Activated CD4-positive, alpha-beta memory T cell treated with anti-CD3 and anti-CD28 coated beads, Interleukin-2, amount 10 ng/mL, durations not matched to agents 7 days and 5 days (primary cell): ENCODE data around the gene CDKL2. TPM values are rescaled to one million over a fixed set of nuclear protein-coding genes. Genes with fewer than 3 reads are reported as not detected.
"Not testable (repeated sequence)": the region's sequence is repeated elsewhere in the genome, so short reads cannot be mapped to it uniquely, and the experiment has no call there.

Source experiments
- CTCF ChIA-PET: fragments of 350-600 bp; sonication (Branson Sonifier 250); formaldehyde crosslinking; loops from one replicate; lab custom pipeline; 2021; ENCODE audit warnings: antibody characterized with exemption, inconsistent platforms; lab: Charles Lee
- POLR2A ChIA-PET: fragments of 350-600 bp; sonication (Branson Sonifier 250); formaldehyde crosslinking; loops from one replicate; lab custom pipeline; 2021; ENCODE audit warnings: antibody characterized with exemption; lab: Charles Lee
- DNase-seq: peaks from one replicate; pipeline ENCODE4 v3.0.0-alpha.2; 2020
- H3K27ac Mint-ChIP-seq: one replicate; pipeline ENCODE4 v1.8.0; 2021; ENCODE audit warnings: mild to moderate bottlenecking, mixed read lengths
- H3K27me3 Mint-ChIP-seq: one replicate; pipeline ENCODE4 v1.8.0; 2021; ENCODE audit warnings: mixed read lengths
- H3K36me3 Mint-ChIP-seq: one replicate; pipeline ENCODE4 v1.8.0; 2021; ENCODE audit warnings: low read depth, mixed read lengths
- H3K4me1 Mint-ChIP-seq: one replicate; pipeline ENCODE4 v1.8.0; 2021; ENCODE audit warnings: mixed read lengths
- H3K4me3 Mint-ChIP-seq: one replicate; pipeline ENCODE4 v1.8.0; 2021; ENCODE audit warnings: mild to moderate bottlenecking, mixed read lengths
- H3K9me3 Mint-ChIP-seq: one replicate; pipeline ENCODE4 v1.8.0; 2021; ENCODE audit warnings: mixed read lengths
- total RNA-seq, 2 experiments: library from RNA; stranded (reverse); gene quantifications; one replicate each; pipeline ENCODE4 v1.2.3, GENCODE V29; 2021

CDKL2 gene
- 1 to 10 TPM; 1.3 to 1.4 TPM for total RNA-seq

- H3K4me1 Mint-ChIP-seq, result peaks cover 18% of the 10 kb centered on the region
- ChIA-PET CTCF (interaction anchor here (1.9 kb wide), 1 partner anchor 94 kb away, joined by 10 read pairs; the partner anchor contains the start of gene USO1), POLR2A (interaction anchor here (0.9 to 2.7 kb wide), 7 partner anchors 8 to 131 kb away, joined by 3 to 15 read pairs (median 4); partner anchors contain the start of genes G3BP2 and USO1)
- no peaks in the 10 kb centered on the region for H3K27me3 Mint-ChIP-seq
- peak; percentile 92 for DNase-seq
- peak within 1 kb of the TSS; percentile 57 for H3K27ac Mint-ChIP-seq
- H3K9me3 Mint-ChIP-seq, result no peaks in the 10 kb centered on the region
- H3K4me3 Mint-ChIP-seq, result peak within 1 kb of the TSS; percentile 84
- H3K36me3 Mint-ChIP-seq, result no peaks in the 10 kb centered on the region
These were observed at the start of gene CDKL2 for GRCh38 chr4:75630174-75630936. CDKL2 (minus strand) TSS chr4:75630528; CDS start chr4:75625988, 4,540 bp downstream.

- CTCF ChIA-PET, result no interaction called here
- Mint-ChIP-seq H3K27ac (no peak overlapping the region), H3K4me1 (peaks cover 27% of the 10 kb centered on the region), H3K36me3 (no peaks in the 10 kb centered on the region), H3K4me3 (no peak overlapping the region), H3K9me3 (no peaks in the 10 kb centered on the region), H3K27me3 (no peaks in the 10 kb centered on the region)
- DNase-seq, result no peak
- POLR2A ChIA-PET, result interaction anchor here (2.0 kb wide), 1 partner anchor 45 kb away, joined by 4 read pairs; the partner anchor contains the start of gene USO1
These were observed 48.6 kb upstream of the CDKL2 start for GRCh38 chr4:75678965-75679364.

GRCh38 chr4:75678473-75678872 lies 48.1 kb upstream of the CDKL2 start:
- CTCF ChIA-PET, result no interaction called here
- POLR2A ChIA-PET, result interaction anchor here (2.0 kb wide), 1 partner anchor 45 kb away, joined by 4 read pairs; the partner anchor contains the start of gene USO1
- no peak for DNase-seq
- Mint-ChIP-seq H3K36me3 (no peaks in the 10 kb centered on the region), H3K27ac (no peak overlapping the region), H3K9me3 (no peaks in the 10 kb centered on the region), H3K27me3 (no peaks in the 10 kb centered on the region), H3K4me1 (peaks cover 26% of the 10 kb centered on the region), H3K4me3 (no peak overlapping the region)

GRCh38 chr4:75675004-75675531 lies 44.7 kb upstream of the CDKL2 start:
- Mint-ChIP-seq H3K36me3 (peaks cover 26% of the 10 kb centered on the region), H3K27ac (no peak overlapping the region), H3K9me3 (no peaks in the 10 kb centered on the region), H3K4me3 (no peak overlapping the region), H3K27me3 (no peaks in the 10 kb centered on the region), H3K4me1 (peaks cover 32% of the 10 kb centered on the region)
- ChIA-PET POLR2A (interaction anchor here (0.8 to 9.3 kb wide), 5 partner anchors 9 to 51 kb away, joined by 3 to 278 read pairs (median 15); partner anchors contain the start of genes CDKL2 and USO1), CTCF (interaction anchor here (3.1 kb wide), 1 partner anchor 49 kb away, joined by 11 read pairs; the partner anchor contains the start of gene USO1)
- no peak for DNase-seq

- H3K4me1 Mint-ChIP-seq, result peaks cover 41% of the 10 kb centered on the region
- H3K27ac Mint-ChIP-seq, result peak overlapping the region; percentile 99
- peaks cover 35% of the 10 kb centered on the region for H3K36me3 Mint-ChIP-seq
- peak overlapping the region; percentile 97 for H3K4me3 Mint-ChIP-seq
- H3K27me3 Mint-ChIP-seq, result no peaks in the 10 kb centered on the region
- POLR2A ChIA-PET, result interaction anchor here (0.7 to 9.3 kb wide), 15 partner anchors 9 to 317 kb away, joined by 3 to 278 read pairs (median 7); partner anchors contain the start of genes CDKL2, ODAPH, RCHY1 and SDAD1
- DNase-seq, result no peak
- CTCF ChIA-PET, result interaction anchor here (0.5 to 4.9 kb wide), 6 partner anchors 9 to 104 kb away, joined by 3 to 51 read pairs (median 5); partner anchors contain the start of gene USO1
- H3K9me3 Mint-ChIP-seq, result no peaks in the 10 kb centered on the region
These were observed 43.6 kb upstream of the CDKL2 start for GRCh38 chr4:75673959-75674328.

GRCh38 chr4:75673027-75673958 lies 43.0 kb upstream of the CDKL2 start, which contains the start of gene G3BP2:
G3BP2 (minus strand) TSS chr4:75673411; CDS start chr4:75662025, 11,386 bp downstream.
- peak; percentile 98 for DNase-seq
- ChIA-PET POLR2A (interaction anchor here (0.7 to 9.3 kb wide), 21 partner anchors 8 to 317 kb away, joined by 3 to 278 read pairs (median 4); partner anchors contain the start of genes CDKL2, ODAPH, RCHY1 and SDAD1), CTCF (interaction anchor here (0.5 to 4.9 kb wide), 8 partner anchors 9 to 103 kb away, joined by 3 to 51 read pairs (median 4); partner anchors contain the start of gene USO1)
- peaks cover 48% of the 10 kb centered on the region for H3K4me1 Mint-ChIP-seq
- H3K4me3 Mint-ChIP-seq, result peak within 1 kb of the TSS; percentile 97
- H3K27ac Mint-ChIP-seq, result peak within 1 kb of the TSS; percentile 99
- peaks cover 41% of the 10 kb centered on the region for H3K36me3 Mint-ChIP-seq
- H3K27me3 Mint-ChIP-seq, result no peaks in the 10 kb centered on the region
- H3K9me3 Mint-ChIP-seq, result no peaks in the 10 kb centered on the region

- Mint-ChIP-seq H3K4me3 (peak overlapping the region; percentile 97), H3K27ac (peak overlapping the region; percentile 99), H3K36me3 (peaks cover 49% of the 10 kb centered on the region), H3K4me1 (peaks cover 55% of the 10 kb centered on the region), H3K9me3 (no peaks in the 10 kb centered on the region), H3K27me3 (no peaks in the 10 kb centered on the region)
- DNase-seq, result peak; percentile 85
- ChIA-PET CTCF (interaction anchor here (1.2 to 4.9 kb wide), 3 partner anchors 13 to 52 kb away, joined by 3 to 51 read pairs (median 5); partner anchors contain the start of gene USO1), POLR2A (interaction anchor here (0.7 to 9.3 kb wide), 20 partner anchors 10 to 268 kb away, joined by 3 to 278 read pairs (median 4); partner anchors contain the start of genes CDKL2, NAAA, RCHY1 and THAP6)
These were observed 42.2 kb upstream of the CDKL2 start for GRCh38 chr4:75672461-75673026.

- Mint-ChIP-seq H3K9me3 (no peaks in the 10 kb centered on the region), H3K27me3 (no peaks in the 10 kb centered on the region), H3K4me1 (peaks cover 61% of the 10 kb centered on the region), H3K4me3 (peak overlapping the region; percentile 97), H3K27ac (peak overlapping the region; percentile 99), H3K36me3 (peaks cover 54% of the 10 kb centered on the region)
- ChIA-PET POLR2A (interaction anchor here (0.7 to 9.3 kb wide), 18 partner anchors 9 to 269 kb away, joined by 3 to 278 read pairs (median 4); partner anchors contain the start of genes NAAA, RCHY1, THAP6 and USO1), CTCF (interaction anchor here (0.5 to 4.9 kb wide), 4 partner anchors 13 to 52 kb away, joined by 3 to 51 read pairs (median 4); partner anchors contain the start of gene USO1)
- DNase-seq, result no peak
These were observed 41.6 kb upstream of the CDKL2 start for GRCh38 chr4:75671802-75672421.

- peaks cover 66% of the 10 kb centered on the region for H3K36me3 Mint-ChIP-seq
- H3K27me3 Mint-ChIP-seq, result no peaks in the 10 kb centered on the region
- no peak for DNase-seq
- peak overlapping the region; percentile 2 for H3K27ac Mint-ChIP-seq
- no peaks in the 10 kb centered on the region for H3K9me3 Mint-ChIP-seq
- H3K4me1 Mint-ChIP-seq, result peaks cover 66% of the 10 kb centered on the region
- ChIA-PET POLR2A (interaction anchor here (1.3 to 9.3 kb wide), 4 partner anchors 12 to 154 kb away, joined by 3 to 278 read pairs (median 76); partner anchors contain the start of genes RCHY1, THAP6 and USO1), CTCF (interaction anchor here (1.0 to 1.7 kb wide), 3 partner anchors 12 to 56 kb away, joined by 4 to 6 read pairs (median 5); partner anchors contain the start of gene USO1)
- H3K4me3 Mint-ChIP-seq, result peak overlapping the region; percentile 41
These were observed 38.3 kb upstream of the CDKL2 start for GRCh38 chr4:75668596-75668995.

- Mint-ChIP-seq H3K4me3 (peak overlapping the region; percentile 18), H3K4me1 (peaks cover 71% of the 10 kb centered on the region), H3K36me3 (peaks cover 62% of the 10 kb centered on the region), H3K27ac (peak overlapping the region; percentile 13)
- not testable (repeated sequence) for H3K9me3 Mint-ChIP-seq, H3K27me3 Mint-ChIP-seq, DNase-seq
- ChIA-PET CTCF (interaction anchor here (0.8 to 1.7 kb wide), 3 partner anchors 12 to 57 kb away, joined by 3 to 6 read pairs (median 4); partner anchors contain the start of gene USO1), POLR2A (interaction anchor here (1.0 to 9.3 kb wide), 4 partner anchors 11 to 153 kb away, joined by 3 to 278 read pairs (median 76); partner anchors contain the start of genes RCHY1, THAP6 and USO1)
These were observed 37.3 kb upstream of the CDKL2 start for GRCh38 chr4:75667636-75668035.
